Heart left ventricle (tissue), 16 donors: ENCODE measurements around the gene RHBDD2. TPM values are rescaled to one million over a fixed set of nuclear protein-coding genes. Genes with fewer than 3 reads are reported as not detected.
"Not testable (repeated sequence)": the region's sequence is repeated elsewhere in the genome, so short reads cannot be mapped to it uniquely, and the experiment has no call there.

Experiments
- ATAC-seq, 4 donors: fragments of 200-7000 bp; cut with Tn5 transposase; one replicate each; pipeline ENCODE4 v1.9.1; 2020 to 2022; ENCODE audit warnings: moderate library complexity in 4 of 4, mild to moderate bottlenecking in 3 of 4, moderate number of reproducible peaks in 1 of 4
- DNase-seq, 5 donors: peaks; one replicate each; pipeline ENCODE4 v3.0.0-alpha.2; 2020
- H3K27ac ChIP-seq, 12 donors: fragments of 200-600 bp; sonication (generic) in 4 of 12; one replicate each; pipeline versions ENCODE4 v1.5.0 to v1.8.0; 2016 to 2022; ENCODE audit warnings: mild to moderate bottlenecking in 2 of 12
- H3K27me3 ChIP-seq, 9 donors: fragments of 200-600 bp; sonication (generic) in 2 of 9; one replicate each; pipeline versions ENCODE4 v1.5.1 to v1.8.0; 2016 to 2022; ENCODE audit warnings: mild to moderate bottlenecking in 3 of 9
- H3K36me3 ChIP-seq, 9 donors: fragments of 200-600 bp; sonication (generic) in 2 of 9; one replicate each; pipeline versions ENCODE4 v1.5.0 to v1.8.0; 2018 to 2022; ENCODE audit warnings: mild to moderate bottlenecking in 2 of 9
- H3K4me1 ChIP-seq, 12 donors: fragments of 200-600 bp; sonication (generic) in 4 of 12; one replicate each; pipeline versions ENCODE4 v1.5.0 to v1.8.0; 2016 to 2022; ENCODE audit warnings: mild to moderate bottlenecking in 3 of 12
- H3K4me3 ChIP-seq, 12 donors: fragments of 200-600 bp; sonication (generic) in 4 of 12; one replicate each; pipeline versions ENCODE4 v1.5.0 to v1.8.0; 2017 to 2022; ENCODE audit warnings: mild to moderate bottlenecking in 9 of 12, moderate library complexity in 4 of 12
- H3K9me3 ChIP-seq, 12 donors: fragments of 200-600 bp; sonication (generic) in 4 of 12; one replicate each; pipeline versions ENCODE4 v1.5.0 to v1.8.0; 2016 to 2022; ENCODE audit warnings: mild to moderate bottlenecking in 1 of 12
- POLR2A ChIP-seq, 2 donors: fragments of 450-650 bp; IDR thresholded peaks; one replicate each; pipeline ENCODE4 v1.6.1; 2017; ENCODE audit warnings: antibody characterized with exemption in 2 of 2, mild to moderate bottlenecking in 2 of 2, moderate library complexity in 2 of 2
- WGBS, 4 donors: extraction: QIAGEN DNeasy Blood & Tissue Kit in 2 of 4; methylation state at CpG; one replicate each; pipeline versions ENCODE4 v1.1.5 to v1.1.7; 2013 to 2018; 5-methylcytosine and 5-hydroxymethylcytosine counted together
- intact Hi-C, 10 donors: fragments of 100-400 bp; cut with DNase I; formaldehyde crosslinking; loops; one replicate each; pipeline versions ENCODE4 v1.11.1 to v1.14.2; 2022
- polyA plus RNA-seq, 2 donors: library from polyadenylated mRNA; stranded (reverse); fragments of 200-250 nt; gene quantifications; one replicate each; pipeline ENCODE4 v1.2.3, GENCODE V29; 2013
- total RNA-seq, 9 donors: library from RNA; depleted of rRNA in 2 of 9; stranded (reverse); fragments of >200 nt in 2 of 9; fragmentation: NEBNext Ultra II Directional in 3 of 9; extraction: Animal tissue kit (Norgen Biotek cat#: 25700) in 3 of 9; gene quantifications; one replicate each; pipeline versions ENCODE4 v1.1.0 to v1.2.4, GENCODE V29; 2016 to 2023
- TF ChIP-seq, protein P1 (sequence below), 12 donors: fragments of 200-600 bp; sonication (generic) in 4 of 12; IDR thresholded peaks; one replicate each; pipeline versions ENCODE4 v1.5.0 to v1.8.0; 2018 to 2022; ENCODE audit warnings: antibody characterized with exemption in 12 of 12, mild to moderate bottlenecking in 5 of 12
- donor health status: ischemic (EF 13 %, LVEDD 7.1; RV severe dilation, severe dysfunction).
- donor health status: healthy with polysubstance abuse.
- donor health status: DM: no; HTN: yes; CAD: no.
- donor health status: DM: no; HTN: no; CAD: no.
- donor health status: ischemic (EF 25% LVEDD 6.9; RV normal size, moderate dysfunction).
- donor health status: ischemic (EF 25% LVEDD 5.7; RV mildly dilated, moderate dysfunction).
- donor health status: healthy.
- donor health status: DM: yes; HTN: yes; CAD: no.
- donor health status: ischemic (EF 35%, LVEDD 5.7; RV mildly dilated, moderate dysfunction).
- donor health status: nonischemic (EF 11% LVEDD 7.7; RV severe dilation, severe dysfunction).
- donor health status: DM: yes; HTN: yes; CAD: no.
- donor health status: PGD.
- donor health status: ischemic (EF 29% LVEDD 5.4; RV normal size, mild dysfunction).
- donor health status: nonischemic (EF 23%, LVEDD 6.1; RV moderate dilation, normal function).

Gene RHBDD2
- total and polyA plus RNA-seq, 11 donors = 23.6 to 44.1 (median 32.5) TPM

- Histone ChIP-seq H3K36me3 (peaks cover 2 to 61% (median 54%) of the 10 kb centered on the region in 9 donors), H3K27me3 (no peaks in the 10 kb centered on the region), H3K9me3 (no peaks in the 10 kb centered on the region), H3K4me3 (no peak overlapping the region), H3K4me1 (peaks cover 0 to 31% (median 15%) of the 10 kb centered on the region in 12 donors), H3K27ac (no peak overlapping the region)
- TF ChIP-seq, protein P1, sequence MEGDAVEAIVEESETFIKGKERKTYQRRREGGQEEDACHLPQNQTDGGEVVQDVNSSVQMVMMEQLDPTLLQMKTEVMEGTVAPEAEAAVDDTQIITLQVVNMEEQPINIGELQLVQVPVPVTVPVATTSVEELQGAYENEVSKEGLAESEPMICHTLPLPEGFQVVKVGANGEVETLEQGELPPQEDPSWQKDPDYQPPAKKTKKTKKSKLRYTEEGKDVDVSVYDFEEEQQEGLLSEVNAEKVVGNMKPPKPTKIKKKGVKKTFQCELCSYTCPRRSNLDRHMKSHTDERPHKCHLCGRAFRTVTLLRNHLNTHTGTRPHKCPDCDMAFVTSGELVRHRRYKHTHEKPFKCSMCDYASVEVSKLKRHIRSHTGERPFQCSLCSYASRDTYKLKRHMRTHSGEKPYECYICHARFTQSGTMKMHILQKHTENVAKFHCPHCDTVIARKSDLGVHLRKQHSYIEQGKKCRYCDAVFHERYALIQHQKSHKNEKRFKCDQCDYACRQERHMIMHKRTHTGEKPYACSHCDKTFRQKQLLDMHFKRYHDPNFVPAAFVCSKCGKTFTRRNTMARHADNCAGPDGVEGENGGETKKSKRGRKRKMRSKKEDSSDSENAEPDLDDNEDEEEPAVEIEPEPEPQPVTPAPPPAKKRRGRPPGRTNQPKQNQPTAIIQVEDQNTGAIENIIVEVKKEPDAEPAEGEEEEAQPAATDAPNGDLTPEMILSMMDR (IDR thresholded peaks at IDR 0.05) = no peak
- no peak for TF ChIP-seq POLR2A (IDR thresholded peaks at IDR 0.05)
- ATAC-seq = no peak
- no peak for DNase-seq
- WGBS, 4 donors = 84 to 88% (median 85%) methylated on average over 23 of the region's 23 CpGs
- intact Hi-C loops = no loop called here
These were observed 2.7 kb downstream of the RHBDD2 start for GRCh38 chr7:75881436-75882095.

DNA sequence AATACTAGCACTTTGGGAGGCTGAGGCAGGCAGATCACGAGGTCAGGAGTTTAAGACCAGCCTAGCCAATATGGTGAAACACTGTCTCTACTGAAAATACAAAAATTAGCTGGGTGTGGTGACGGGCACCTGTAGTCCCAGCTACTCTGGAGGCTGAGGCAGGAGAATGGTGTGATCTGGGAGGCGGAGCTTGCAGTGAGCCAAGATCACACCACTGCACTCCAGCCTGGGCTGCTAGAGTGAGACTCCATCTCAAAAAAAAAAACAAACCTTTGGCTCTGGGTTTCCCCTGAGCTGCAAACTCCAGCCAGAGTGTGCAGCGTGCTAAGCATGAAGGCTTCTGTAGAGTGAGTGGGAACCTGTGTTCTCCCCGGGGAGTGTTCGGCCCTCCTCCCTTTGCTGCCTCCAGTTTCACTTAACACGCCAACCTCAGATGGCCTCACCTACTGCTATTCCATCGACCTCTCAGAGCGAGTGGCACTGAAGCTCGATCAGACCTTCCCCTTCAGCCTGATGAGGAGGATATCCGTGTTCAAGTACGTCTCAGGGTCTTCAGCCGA, 4.5 kb downstream of the RHBDD2 start:
- peaks cover 2 to 75% (median 69%) of the 10 kb centered on the region in 9 donors for H3K36me3 ChIP-seq
- ATAC-seq, H3K27ac ChIP-seq, H3K9me3 ChIP-seq, DNase-seq, intact Hi-C loops, H3K4me3 ChIP-seq, H3K27me3 ChIP-seq: not testable (repeated sequence)
- H3K4me1 ChIP-seq = peaks cover 0 to 23% (median 11%) of the 10 kb centered on the region in 12 donors
- 94 to 99% (median 95%) methylated on average over 12 to 13 of the region's 13 CpGs for WGBS, 4 donors

- Histone ChIP-seq H3K27ac (no peak overlapping the region), H3K4me1 (peaks cover 0 to 16% (median 9%) of the 10 kb centered on the region in 12 donors), H3K4me3 (no peak overlapping the region), H3K36me3 (peaks cover 2 to 81% (median 71%) of the 10 kb centered on the region in 9 donors), H3K27me3 (no peaks in the 10 kb centered on the region), H3K9me3 (no peaks in the 10 kb centered on the region)
- DNase-seq = no peak
- intact Hi-C loops = no loop called here
- TF ChIP-seq POLR2A (IDR thresholded peaks at IDR 0.05) = no peak
- TF ChIP-seq, protein P1 (IDR thresholded peaks at IDR 0.05) = no peak
- 88 to 95% (median 92%) methylated on average over 5 of the region's 5 CpGs for WGBS, 4 donors
- no peak for ATAC-seq
These were observed 5.6 kb downstream of the RHBDD2 start for GRCh38 chr7:75884476-75884875.

DNA sequence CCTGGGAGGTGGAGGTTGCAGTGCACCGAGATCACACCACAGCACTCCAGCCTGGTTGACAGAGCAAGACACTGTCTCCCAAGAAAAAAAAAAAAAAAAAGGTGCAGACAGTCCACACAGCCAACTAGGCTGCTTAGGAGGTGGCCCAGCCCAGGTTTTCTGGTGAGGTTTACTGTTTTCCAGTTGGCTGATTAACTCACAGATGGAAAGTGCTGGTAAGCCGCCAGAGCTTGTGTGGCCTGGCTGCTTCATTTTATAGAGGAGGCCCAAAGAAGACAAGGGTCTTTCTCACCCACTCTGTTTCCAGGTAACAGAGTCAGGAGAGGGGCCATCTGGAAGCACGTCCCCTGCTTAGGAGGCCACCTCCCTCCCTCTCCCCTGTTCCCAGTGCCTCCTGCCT, 6.2 kb downstream of the RHBDD2 start:
- Histone ChIP-seq H3K4me1 (peaks cover 0 to 10% (median 3%) of the 10 kb centered on the region in 12 donors), H3K9me3 (no peaks in the 10 kb centered on the region), H3K36me3 (peaks cover 2 to 81% (median 71%) of the 10 kb centered on the region in 9 donors), H3K4me3 (no peak overlapping the region), H3K27me3 (no peaks in the 10 kb centered on the region), H3K27ac (no peak overlapping the region)
- 83 to 100% (median 97%) methylated on average over 3 of the region's 3 CpGs for WGBS, 4 donors
- intact Hi-C loops = no loop called here
- no peak for ATAC-seq
- no peak for DNase-seq
- TF ChIP-seq, protein P1 (IDR thresholded peaks at IDR 0.05) = no peak
- no peak for TF ChIP-seq POLR2A (IDR thresholded peaks at IDR 0.05)
